Right renal cortex interstitium (tissue), 3 donors: ENCODE results near the gene DCLK3. TPM values are rescaled to one million over a fixed set of nuclear protein-coding genes. Genes with fewer than 3 reads are reported as not detected.

ENCODE experiments used
- DNase-seq, 3 donors: peaks; one replicate each; pipeline ENCODE4 v3.0.0-alpha.2; 2013; ENCODE audit warnings: low read depth in 3 of 3, low spot score in 2 of 3
- polyA plus RNA-seq, 3 donors: library from polyadenylated mRNA; unstranded; fragments of 120-200 nt; gene quantifications; one replicate each; pipeline ENCODE4 v1.2.1, GENCODE V29; 2013; ENCODE audit not compliant: insufficient read length in 3 of 3

DCLK3 gene
- polyA plus RNA-seq, 3 donors, result 0.89 to 1.3 (median 0.96) TPM

GRCh38 chr3:36678216-36679013 is 85.9 kb downstream of the DCLK3 start:
- DNase-seq, result no peak

- no peak for DNase-seq
These were observed 86.9 kb downstream of the DCLK3 start for GRCh38 chr3:36677331-36678007.

GRCh38 chr3:36674816-36675215 is 89.5 kb downstream of the DCLK3 start:
- DNase-seq, result no peak

- DNase-seq, result no peak
These were observed 94.6 kb downstream of the DCLK3 start for GRCh38 chr3:36669764-36670163.

GRCh38 chr3:36666166-36666565 is 98.2 kb downstream of the DCLK3 start:
- no peak for DNase-seq

- no peak for DNase-seq
These were observed 100.6 kb downstream of the DCLK3 start for GRCh38 chr3:36663666-36664291.

GRCh38 chr3:36662626-36663025 is 101.7 kb downstream of the DCLK3 start:
- no peak for DNase-seq

Other genes starting within 250 kb of the DCLK3 start
- gene TRANK1, start 180.5 kb upstream of the DCLK3 start, polyA plus RNA-seq, result 1 to 10 TPM; 5.5 to 8.3 (median 5.8) TPM
- 10 to 100 TPM; 43.5 to 57.6 (median 57.2) TPM for gene EPM2AIP1, start 228.6 kb upstream of the DCLK3 start, polyA plus RNA-seq
- gene MLH1, start 229.0 kb upstream of the DCLK3 start, polyA plus RNA-seq, result 10 to 100 TPM; 48.1 to 56.3 (median 51.5) TPM